HG03159 (cell line): ENCODE results near the gene B4GALNT1.
A peak's percentile ranks its signal among the peaks of the same experiment; 100 is the strongest.

Experiments
- ATAC-seq: cut with Tn5 transposase; IDR thresholded peaks from one replicate; pipeline ENCODE4 v1.9.1; 2021; ENCODE audit warnings: mild to moderate bottlenecking, moderate library complexity; ENCODE audit not compliant: unreplicated experiment

The B4GALNT1 gene

DNA sequence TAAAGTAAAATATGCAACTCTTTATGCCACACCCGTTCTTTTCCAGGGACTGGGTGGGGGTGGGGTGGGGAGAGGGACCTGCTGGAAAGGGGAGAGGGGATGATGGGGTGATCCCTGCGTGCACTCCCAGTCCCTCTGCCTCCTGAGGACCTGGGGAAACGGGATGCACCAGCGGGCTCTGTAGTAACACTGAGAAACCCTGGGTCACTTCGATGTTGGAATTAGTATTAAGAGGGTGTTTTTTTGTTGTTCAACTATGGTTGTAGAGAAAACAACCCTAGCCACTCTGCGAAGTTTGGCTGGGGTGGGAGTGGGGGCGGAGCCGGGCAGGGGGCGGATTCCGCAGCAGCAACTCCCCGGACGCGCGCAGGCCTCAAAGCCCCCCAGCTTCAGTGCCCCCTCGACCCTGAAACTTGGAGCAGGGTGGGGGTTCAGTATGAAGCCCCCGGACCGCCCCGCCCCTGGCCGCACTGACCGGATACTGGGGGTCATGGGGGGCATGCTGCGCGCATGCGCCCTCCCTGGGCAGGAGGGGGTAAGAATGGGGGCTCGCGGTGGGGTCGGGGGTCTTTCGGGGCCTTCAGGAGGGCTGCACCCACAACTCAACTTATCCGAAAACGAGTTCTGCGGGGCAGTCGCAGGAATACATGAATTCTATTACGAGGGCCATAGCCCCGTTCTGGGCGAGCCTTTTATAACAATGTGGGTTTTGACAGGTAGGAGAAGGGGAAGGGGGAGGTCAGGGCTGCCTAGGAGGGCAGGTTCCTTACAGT is 23.0 kb downstream of the B4GALNT1 start:
- no peak for ATAC-seq

DNA sequence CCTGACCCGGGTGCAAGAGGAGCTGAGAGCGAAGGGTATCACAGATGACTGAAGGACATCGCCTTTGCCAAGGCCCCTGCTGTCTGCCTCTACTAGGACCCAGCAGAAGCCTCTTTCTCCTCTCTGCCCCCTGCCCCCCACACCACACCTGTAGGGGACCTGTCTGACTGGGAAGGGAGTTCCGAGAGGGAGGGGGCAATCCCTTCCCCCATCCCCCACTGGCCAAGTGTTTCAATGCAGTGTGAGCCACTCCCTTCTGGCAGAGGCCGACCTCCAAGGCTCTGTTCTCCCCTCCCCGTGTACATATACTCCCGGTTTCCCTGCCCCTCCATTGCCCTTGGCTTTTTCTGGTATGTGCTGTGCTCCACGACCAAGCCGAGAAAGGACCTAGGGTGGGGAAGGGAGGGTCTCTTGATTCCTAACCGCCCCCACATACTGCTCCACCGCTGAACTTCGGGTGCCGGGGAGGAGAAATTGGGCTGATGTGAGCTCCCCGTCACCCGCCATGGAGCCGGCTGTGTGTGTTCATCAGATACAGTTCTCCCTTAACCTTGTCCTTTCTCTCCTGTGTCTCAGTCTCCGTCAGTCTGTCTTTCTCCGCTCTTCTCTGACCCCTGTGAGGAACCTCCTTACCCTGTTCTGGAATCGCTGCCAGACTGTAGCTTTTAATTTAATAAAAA is 23.8 kb downstream of the B4GALNT1 start:
- ATAC-seq = no peak

DNA sequence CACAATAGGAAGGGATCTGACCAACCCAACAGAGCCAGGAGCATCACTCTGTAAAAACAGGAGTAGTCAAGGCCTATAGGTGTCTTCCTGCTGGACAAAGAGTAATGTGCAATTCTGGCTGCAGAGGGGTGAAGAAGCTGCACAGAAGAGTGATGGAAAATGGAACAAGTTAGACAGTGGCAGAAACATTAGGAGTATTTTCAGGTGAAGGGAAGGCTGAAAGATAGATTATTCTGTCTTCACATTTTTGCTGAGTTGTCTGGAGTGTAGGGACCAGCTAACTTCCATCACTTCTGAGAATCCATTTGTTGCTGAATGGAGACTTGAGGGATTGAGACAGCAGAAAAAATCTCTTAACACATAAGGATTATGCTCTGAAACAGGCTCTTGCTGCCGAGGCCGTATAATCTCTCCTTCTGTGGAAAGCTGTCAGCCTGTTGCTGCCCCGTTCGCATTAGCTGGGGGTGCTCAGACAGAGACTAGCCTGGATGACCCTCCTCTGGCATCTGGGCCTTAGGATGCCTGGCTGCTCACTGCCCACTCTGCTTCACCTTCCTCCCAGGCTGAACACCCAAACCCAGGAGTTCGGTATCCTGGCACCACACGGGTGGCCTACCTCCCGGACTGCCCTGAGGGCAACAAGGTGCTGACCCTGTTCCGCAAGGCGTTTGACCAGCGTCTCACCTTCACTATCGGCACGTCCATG is 24.9 kb downstream of the B4GALNT1 start:
- ATAC-seq = no peak

DNA sequence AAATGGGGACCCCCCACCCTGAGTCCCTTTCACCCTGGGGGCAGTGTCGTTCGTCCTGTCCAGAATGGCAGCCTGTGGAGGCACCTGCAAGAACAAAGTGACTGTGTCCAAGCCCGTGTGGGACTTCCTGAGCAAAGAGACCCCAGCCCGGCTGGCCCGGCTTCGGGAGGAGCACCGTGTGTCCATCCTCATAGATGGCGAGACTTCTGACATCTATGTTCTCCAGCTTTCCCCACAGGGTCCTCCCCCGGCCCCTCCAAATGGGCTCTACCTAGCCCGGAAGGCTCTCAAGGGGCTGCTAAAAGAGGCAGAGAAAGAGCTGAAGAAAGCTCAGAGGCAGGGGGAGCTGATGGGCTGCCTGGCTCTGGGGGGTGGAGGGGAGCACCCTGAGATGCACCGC is 26.2 kb downstream of the B4GALNT1 start:
- ATAC-seq = no peak

DNA sequence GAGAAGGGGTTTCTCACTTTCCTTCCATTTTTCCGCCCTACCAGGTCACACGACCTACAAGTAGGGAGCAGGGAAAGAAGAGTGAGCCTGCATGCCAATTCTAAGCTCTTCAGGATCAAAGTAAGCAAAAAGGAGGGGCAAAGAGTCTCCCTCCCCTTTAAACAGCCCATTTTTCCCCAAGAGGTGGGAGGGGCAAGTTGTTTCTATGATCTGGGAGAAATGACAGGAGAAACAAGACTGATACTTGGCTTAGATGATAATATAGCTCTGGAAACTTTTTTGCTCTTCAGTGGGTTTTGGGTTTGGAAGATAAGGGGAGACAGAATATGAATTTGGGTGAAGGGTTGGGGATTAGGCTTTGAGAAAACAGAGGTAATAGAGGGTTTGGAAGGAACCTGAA is 26.6 kb downstream of the B4GALNT1 start:
- ATAC-seq = no peak

DNA sequence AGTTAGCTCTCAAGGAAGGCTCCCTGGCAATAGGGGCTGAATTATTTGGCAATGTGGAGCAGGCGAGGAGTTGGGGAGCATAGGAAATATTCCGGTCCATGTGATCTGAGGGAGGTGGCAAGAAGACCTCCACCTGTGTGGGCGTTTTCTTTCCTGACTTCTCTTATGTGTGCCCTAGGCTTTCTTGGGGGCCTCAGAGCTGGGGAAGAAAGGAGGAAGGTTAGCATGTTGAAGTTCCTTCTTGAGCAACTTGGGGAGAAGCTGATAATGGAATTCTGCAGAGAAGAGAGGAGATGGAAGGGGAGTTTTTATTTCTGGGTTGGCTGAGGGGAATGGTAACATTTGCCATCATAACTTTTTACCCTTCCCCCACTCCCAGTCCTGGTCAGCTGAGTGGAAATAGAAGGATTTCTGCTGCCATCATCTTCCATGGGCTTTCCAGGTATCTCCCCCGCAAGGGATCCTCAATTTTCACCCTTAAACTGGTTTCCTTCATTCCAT is 27.1 kb downstream of the B4GALNT1 start:
- ATAC-seq = no peak

DNA sequence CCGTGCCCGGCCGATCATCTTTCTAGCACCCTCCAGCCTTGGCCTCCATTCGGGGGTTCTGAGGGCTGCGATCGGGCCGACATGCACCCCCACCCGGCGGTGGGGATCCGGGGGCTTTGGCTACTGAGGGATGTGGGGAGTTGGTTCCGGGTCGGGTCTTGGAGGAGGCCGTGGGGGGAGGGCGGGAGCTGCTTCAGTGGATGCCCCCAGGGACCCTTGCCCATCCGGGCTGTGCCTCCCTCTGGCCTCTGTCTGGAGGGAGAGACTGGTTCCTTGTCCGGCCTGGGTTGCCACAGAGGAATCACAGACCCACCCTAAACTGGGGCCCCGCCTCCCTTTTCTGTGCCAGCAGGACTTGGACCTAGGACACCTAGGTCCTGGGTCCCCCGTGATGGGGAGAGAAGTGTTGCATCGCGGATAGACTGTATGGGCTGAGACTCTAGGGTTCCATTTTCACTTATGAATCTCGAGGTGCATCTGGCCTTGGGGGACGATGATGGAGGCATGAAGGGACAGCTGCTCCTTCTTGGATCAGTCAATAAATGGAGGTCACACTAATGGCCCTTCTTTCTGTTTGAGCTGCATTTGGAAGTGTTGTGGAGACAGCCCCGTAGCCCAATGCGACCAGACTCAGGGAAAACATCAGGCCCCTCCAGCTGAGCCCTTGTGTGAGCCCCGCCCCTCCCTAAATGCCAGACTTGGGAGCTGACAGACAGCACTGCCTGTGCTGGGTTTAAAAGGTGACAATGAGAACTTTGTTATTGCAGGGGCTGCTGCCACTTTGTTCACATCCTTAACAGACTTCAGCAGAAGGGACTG is 27.8 kb downstream of the B4GALNT1 start:
- no peak for ATAC-seq

DNA sequence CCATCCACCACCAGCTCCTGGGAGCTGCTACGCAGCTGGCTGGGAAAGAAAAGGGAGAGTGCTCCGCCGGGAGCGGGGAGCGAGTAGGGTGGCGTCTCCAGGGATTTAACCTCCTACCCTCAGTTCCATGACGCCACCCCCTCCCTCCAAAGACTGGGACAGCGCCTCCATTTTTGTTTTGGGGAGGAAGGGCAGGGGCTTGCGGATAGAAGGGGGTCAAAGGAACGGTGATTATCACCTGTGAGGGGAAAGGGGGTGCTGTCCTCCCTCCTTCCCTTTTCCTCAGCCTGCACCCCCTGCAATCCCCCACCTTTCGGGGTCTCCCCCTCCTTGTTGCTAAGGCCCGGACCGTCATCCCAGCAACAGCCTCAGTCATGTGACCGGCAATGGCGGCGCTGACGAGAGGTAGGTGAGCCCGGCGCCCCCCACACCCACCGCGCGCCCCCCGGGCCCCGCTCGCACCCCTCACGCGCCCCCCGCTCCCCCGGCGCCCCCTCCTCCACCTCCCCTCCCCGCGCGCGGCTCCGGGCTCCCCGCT is 28.5 kb downstream of the B4GALNT1 start, which contains the start of gene DTX3:
TSS of gene DTX3 (plus strand) at position 371 of the 538 bp plus-strand sequence. CDS start 1,694 bp downstream, outside the sequence.
- no peak for ATAC-seq

GRCh38 chr12:57603815-57604453 is 29.1 kb downstream of the B4GALNT1 start:
- no peak for ATAC-seq

GRCh38 chr12:57603324-57603723 is 29.7 kb downstream of the B4GALNT1 start:
- no peak for ATAC-seq

GRCh38 chr12:57602544-57602943 is 30.5 kb downstream of the B4GALNT1 start:
- no peak for ATAC-seq

GRCh38 chr12:57600395-57600794 is 32.6 kb downstream of the B4GALNT1 start:
- no peak for ATAC-seq

GRCh38 chr12:57593187-57593586 is 39.8 kb downstream of the B4GALNT1 start:
- ATAC-seq = no peak

GRCh38 chr12:57592551-57593165 is 40.3 kb downstream of the B4GALNT1 start:
- no peak for ATAC-seq

DNA sequence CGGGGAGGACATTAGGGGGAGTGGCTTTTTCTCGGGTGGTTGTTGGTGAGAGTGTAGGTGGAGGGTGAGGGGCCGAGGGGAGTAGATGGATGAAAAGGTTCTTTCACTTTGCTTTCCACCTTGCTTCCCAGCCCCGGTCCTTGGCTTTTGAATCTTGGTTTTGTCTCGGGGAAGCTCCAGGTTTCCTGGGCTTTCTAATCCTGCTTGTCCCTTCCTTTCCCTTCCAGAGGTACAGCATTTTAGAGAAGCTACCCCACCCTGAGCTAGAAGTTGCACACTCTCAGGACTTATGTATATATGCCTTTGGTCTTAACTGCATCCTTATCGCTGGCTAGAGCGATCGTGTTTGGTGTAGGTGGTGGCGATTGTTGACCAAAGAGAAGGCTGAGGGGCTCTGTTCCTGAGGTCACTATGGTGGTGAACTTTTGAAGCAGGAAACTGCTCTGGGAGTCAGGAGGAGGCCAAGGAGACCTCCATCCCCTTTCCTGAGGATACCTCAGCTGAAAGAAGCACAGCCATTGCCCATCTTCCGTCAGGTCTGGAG is 41.1 kb downstream of the B4GALNT1 start:
- ATAC-seq = peak; percentile 8

GRCh38 chr12:57590864-57591781 is 41.9 kb downstream of the B4GALNT1 start, which contains the start of gene PIP4K2C:
TSS of gene PIP4K2C (plus strand) at chr12:57591192. CDS start at chr12:57591290, 98 bp downstream.
- ATAC-seq = peak; percentile 93

- ATAC-seq = no peak
Measured at GRCh38 chr12:57590479-57590863, 42.5 kb downstream of the B4GALNT1 start.
